Osteocyte (in vitro differentiated cells): Measurements from ENCODE around the gene FBXO9. TPM values are rescaled to one million over a fixed set of nuclear protein-coding genes. Genes with fewer than 3 reads are reported as not detected.

Source experiments
- DNase-seq: peaks from one replicate; pipeline ENCODE4 v3.0.0; 2021; ENCODE audit warnings: mixed read lengths; ENCODE audit not compliant: unreplicated experiment; ENCODE audit errors: extremely low spot score
- H3K27ac Mint-ChIP-seq: one replicate; pipeline ENCODE4 v1.8.0; 2021; ENCODE audit warnings: mild to moderate bottlenecking, mixed read lengths; ENCODE audit not compliant: unreplicated experiment
- H3K27me3 Mint-ChIP-seq: one replicate; pipeline ENCODE4 v1.8.0; 2021; ENCODE audit warnings: mixed read lengths; ENCODE audit not compliant: unreplicated experiment
- H3K36me3 Mint-ChIP-seq: one replicate; pipeline ENCODE4 v1.8.0; 2021; ENCODE audit warnings: mixed read lengths; ENCODE audit not compliant: unreplicated experiment
- H3K4me1 Mint-ChIP-seq: one replicate; pipeline ENCODE4 v1.8.0; 2021; ENCODE audit warnings: mixed read lengths; ENCODE audit not compliant: unreplicated experiment
- H3K4me3 Mint-ChIP-seq: one replicate; pipeline ENCODE4 v1.8.0; 2021; ENCODE audit warnings: mild to moderate bottlenecking, moderate library complexity, mixed read lengths; ENCODE audit not compliant: unreplicated experiment
- H3K9me3 Mint-ChIP-seq: one replicate; pipeline ENCODE4 v1.8.0; 2021; ENCODE audit warnings: mixed read lengths; ENCODE audit not compliant: unreplicated experiment
- total RNA-seq: library from RNA; stranded (reverse); gene quantifications from 2 replicates; pipeline ENCODE4 v1.2.1, GENCODE V29; 2021
- TF ChIP-seq, protein P1 (sequence below): fragments of 200-600 bp; sonication (generic); IDR thresholded peaks from 2 replicates; pipeline ENCODE4 v1.5.0; 2021; ENCODE audit warnings: antibody characterized with exemption, mild to moderate bottlenecking, moderate library complexity

Gene FBXO9
- total RNA-seq, 1 donor from 2014 or later: 74.8 TPM

DNA sequence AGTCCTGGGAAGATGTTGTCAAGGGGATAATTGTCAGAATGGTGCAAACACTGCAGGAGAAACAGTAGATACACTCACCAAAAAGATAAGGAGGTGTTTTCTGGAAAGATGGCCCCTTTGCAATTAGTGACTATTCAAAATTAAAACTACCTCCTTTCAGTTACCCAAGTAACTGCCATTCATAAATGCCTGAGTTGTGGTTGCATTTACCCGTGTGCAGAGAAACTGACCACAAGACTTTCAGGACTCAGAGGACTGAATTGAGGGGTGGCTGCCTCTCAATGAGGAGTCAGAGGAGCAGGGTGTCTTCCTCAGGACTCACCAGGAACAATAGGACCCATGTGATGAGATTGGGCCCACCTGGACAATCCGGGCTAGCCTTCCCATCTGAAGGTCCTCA is 44.4 kb downstream of the FBXO9 start:
- Mint-ChIP-seq H3K4me3 (no peak overlapping the region), H3K27ac (no peak overlapping the region), H3K36me3 (no peaks in the 10 kb centered on the region), H3K27me3 (peaks cover 12% of the 10 kb centered on the region), H3K9me3 (no peaks in the 10 kb centered on the region), H3K4me1 (peaks cover 4% of the 10 kb centered on the region)
- no peak for DNase-seq
- TF ChIP-seq, protein P1, sequence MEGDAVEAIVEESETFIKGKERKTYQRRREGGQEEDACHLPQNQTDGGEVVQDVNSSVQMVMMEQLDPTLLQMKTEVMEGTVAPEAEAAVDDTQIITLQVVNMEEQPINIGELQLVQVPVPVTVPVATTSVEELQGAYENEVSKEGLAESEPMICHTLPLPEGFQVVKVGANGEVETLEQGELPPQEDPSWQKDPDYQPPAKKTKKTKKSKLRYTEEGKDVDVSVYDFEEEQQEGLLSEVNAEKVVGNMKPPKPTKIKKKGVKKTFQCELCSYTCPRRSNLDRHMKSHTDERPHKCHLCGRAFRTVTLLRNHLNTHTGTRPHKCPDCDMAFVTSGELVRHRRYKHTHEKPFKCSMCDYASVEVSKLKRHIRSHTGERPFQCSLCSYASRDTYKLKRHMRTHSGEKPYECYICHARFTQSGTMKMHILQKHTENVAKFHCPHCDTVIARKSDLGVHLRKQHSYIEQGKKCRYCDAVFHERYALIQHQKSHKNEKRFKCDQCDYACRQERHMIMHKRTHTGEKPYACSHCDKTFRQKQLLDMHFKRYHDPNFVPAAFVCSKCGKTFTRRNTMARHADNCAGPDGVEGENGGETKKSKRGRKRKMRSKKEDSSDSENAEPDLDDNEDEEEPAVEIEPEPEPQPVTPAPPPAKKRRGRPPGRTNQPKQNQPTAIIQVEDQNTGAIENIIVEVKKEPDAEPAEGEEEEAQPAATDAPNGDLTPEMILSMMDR: no peak

DNA sequence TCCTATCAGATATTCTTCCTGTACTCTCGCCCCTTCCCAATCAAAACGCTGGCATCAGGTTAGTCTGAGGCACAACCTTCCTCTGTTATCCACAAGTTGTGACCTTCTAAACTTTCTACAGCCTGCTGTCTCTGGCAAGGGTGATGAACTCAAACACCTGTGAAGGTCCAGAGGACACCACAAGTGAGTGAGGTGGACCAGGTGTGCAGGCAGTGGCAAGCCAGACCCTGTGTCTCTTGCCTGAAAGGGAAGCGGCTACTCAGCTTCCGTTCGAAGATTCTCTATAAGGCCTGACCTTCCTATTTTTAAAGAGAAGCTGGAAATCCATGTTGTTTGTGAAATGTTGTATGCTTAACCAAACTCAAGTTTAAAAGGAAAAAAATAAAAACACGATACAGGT is 46.7 kb downstream of the FBXO9 start:
- H3K9me3 Mint-ChIP-seq: peaks cover 8% of the 10 kb centered on the region
- no peak overlapping the region for H3K27ac Mint-ChIP-seq
- DNase-seq: no peak
- H3K4me3 Mint-ChIP-seq: no peak overlapping the region
- H3K4me1 Mint-ChIP-seq: no peaks in the 10 kb centered on the region
- H3K27me3 Mint-ChIP-seq: peaks cover 17% of the 10 kb centered on the region
- TF ChIP-seq, protein P1: no peak
- no peaks in the 10 kb centered on the region for H3K36me3 Mint-ChIP-seq

DNA sequence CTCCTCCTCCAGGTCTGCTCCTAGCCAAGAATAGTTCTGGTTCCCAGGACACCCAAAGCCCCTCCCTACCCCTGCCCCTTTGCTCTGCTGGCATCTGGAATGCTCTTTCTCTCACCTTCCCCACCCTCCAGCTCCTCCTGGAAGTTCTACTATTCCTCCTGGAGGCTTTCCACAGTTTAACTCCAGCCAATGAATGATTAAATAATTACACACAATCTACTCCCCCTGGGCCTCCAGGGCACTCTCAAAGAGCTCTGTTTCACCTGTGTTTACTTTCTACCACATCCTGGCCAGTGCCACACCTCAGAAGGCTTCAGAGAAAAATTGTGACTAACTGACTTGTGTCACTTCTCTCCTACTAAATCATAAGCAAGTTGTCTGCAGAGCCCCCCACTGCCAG is 47.2 kb downstream of the FBXO9 start:
- no peak overlapping the region for H3K4me3 Mint-ChIP-seq
- H3K27me3 Mint-ChIP-seq: peaks cover 17% of the 10 kb centered on the region
- no peak overlapping the region for H3K27ac Mint-ChIP-seq
- H3K4me1 Mint-ChIP-seq: no peaks in the 10 kb centered on the region
- TF ChIP-seq, protein P1: no peak
- no peaks in the 10 kb centered on the region for H3K36me3 Mint-ChIP-seq
- DNase-seq: no peak
- peaks cover 8% of the 10 kb centered on the region for H3K9me3 Mint-ChIP-seq

DNA sequence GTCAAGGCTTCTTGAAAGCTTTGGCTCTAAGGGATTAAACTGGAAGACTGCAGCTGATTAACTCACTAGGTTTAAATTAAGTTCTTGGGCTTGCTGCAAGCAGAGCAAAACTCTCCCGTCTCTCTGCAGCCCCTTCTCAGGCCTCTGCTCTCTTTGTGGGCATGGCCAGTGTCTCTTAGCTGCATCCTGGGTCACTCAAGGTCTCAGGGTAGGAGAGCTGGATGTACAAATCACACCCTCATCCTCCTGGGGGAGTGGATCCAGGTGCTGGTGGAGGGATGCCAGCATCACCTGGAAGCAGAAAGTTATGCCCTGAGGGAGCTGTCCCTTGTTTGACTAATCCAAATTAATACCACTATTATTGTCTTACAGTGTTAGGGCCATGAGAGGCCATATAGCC is 47.7 kb downstream of the FBXO9 start:
- H3K36me3 Mint-ChIP-seq: no peaks in the 10 kb centered on the region
- H3K4me1 Mint-ChIP-seq: no peaks in the 10 kb centered on the region
- H3K4me3 Mint-ChIP-seq: no peak overlapping the region
- no peak for DNase-seq
- H3K27me3 Mint-ChIP-seq: peaks cover 17% of the 10 kb centered on the region
- peaks cover 8% of the 10 kb centered on the region for H3K9me3 Mint-ChIP-seq
- no peak overlapping the region for H3K27ac Mint-ChIP-seq
- TF ChIP-seq, protein P1: no peak

DNA sequence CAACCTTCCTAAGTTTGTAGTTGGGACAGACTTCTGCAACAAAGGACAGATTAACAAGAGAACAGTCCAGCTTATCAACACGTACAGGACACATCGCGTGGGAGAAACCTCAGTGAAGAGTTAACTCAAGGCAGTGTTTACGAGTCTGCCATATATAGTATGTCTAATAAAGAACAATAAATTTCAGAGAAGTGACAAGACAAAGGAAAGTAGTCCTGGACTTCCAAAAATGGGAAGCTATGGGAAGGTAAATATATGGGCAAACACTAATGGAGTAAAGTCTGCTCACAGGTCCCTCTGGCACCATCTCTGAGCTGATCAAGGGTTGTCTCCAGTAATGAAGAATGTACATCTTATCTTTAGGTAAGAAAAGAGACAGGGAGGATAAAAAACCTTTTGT is 48.5 kb downstream of the FBXO9 start:
- no peak for DNase-seq
- H3K4me3 Mint-ChIP-seq: no peak overlapping the region
- H3K4me1 Mint-ChIP-seq: no peaks in the 10 kb centered on the region
- H3K27me3 Mint-ChIP-seq: peaks cover 17% of the 10 kb centered on the region
- peaks cover 8% of the 10 kb centered on the region for H3K9me3 Mint-ChIP-seq
- H3K36me3 Mint-ChIP-seq: no peaks in the 10 kb centered on the region
- TF ChIP-seq, protein P1: no peak
- no peak overlapping the region for H3K27ac Mint-ChIP-seq
